Liver (tissue), 9 donors: Measurements from ENCODE around the gene RAD1. TPM values are rescaled to one million over a fixed set of nuclear protein-coding genes. Genes with fewer than 3 reads are reported as not detected.

ENCODE experiments used
- DNase-seq: peaks from one replicate; pipeline ENCODE4 v3.0.0-alpha.2; 2017; ENCODE audit warnings: low spot score
- H3K27ac ChIP-seq, 2 donors: one replicate each; pipeline ENCODE4 v1.7.0; 2013; ENCODE audit warnings: inconsistent platforms in 2 of 2, low read length in 2 of 2, control low read depth in 1 of 2, low read depth in 1 of 2, mild to moderate bottlenecking in 1 of 2
- H3K27me3 ChIP-seq, 4 donors: one replicate each; pipeline versions ENCODE4 v1.6.1 to v1.7.0; 2013; ENCODE audit warnings: low read length in 3 of 4, inconsistent platforms in 1 of 4, mild to moderate bottlenecking in 1 of 4, moderate library complexity in 1 of 4; ENCODE audit not compliant: control insufficient read depth in 4 of 4, insufficient read depth in 4 of 4
- H3K36me3 ChIP-seq, 4 donors: one replicate each; pipeline versions ENCODE4 v1.6.1 to v1.7.0; 2013; ENCODE audit warnings: low read length in 3 of 4, mild to moderate bottlenecking in 3 of 4, low read depth in 1 of 4, moderate library complexity in 1 of 4; ENCODE audit not compliant: control insufficient read depth in 4 of 4, insufficient read depth in 3 of 4
- H3K4me1 ChIP-seq, 4 donors: one replicate each; pipeline versions ENCODE4 v1.6.1 to v1.7.0; 2013; ENCODE audit warnings: low read length in 3 of 4, mild to moderate bottlenecking in 3 of 4, moderate library complexity in 1 of 4; ENCODE audit not compliant: control insufficient read depth in 4 of 4, insufficient read depth in 4 of 4
- H3K4me3 ChIP-seq, 3 donors: one replicate each; pipeline versions ENCODE4 v1.6.1 to v1.7.0; 2013; ENCODE audit warnings: low read length in 3 of 3, control low read depth in 1 of 3, low read depth in 1 of 3, mild to moderate bottlenecking in 1 of 3
- H3K9ac ChIP-seq, 2 donors: one replicate each; pipeline ENCODE4 v1.7.0; 2013; ENCODE audit warnings: low read length in 2 of 2, mild to moderate bottlenecking in 2 of 2, moderate library complexity in 2 of 2, control low read depth in 1 of 2, low read depth in 1 of 2
- H3K9me3 ChIP-seq, 4 donors: one replicate each; pipeline versions ENCODE4 v1.6.1 to v1.7.0; 2013; ENCODE audit warnings: low read length in 3 of 4; ENCODE audit not compliant: control insufficient read depth in 4 of 4
- CTCF ChIP-seq: fragments of 150-350 bp; IDR thresholded peaks from 2 replicates; pipeline ENCODE4 v1.5.1; 2017; ENCODE audit warnings: improper control_type of control experiment, low read depth, low read length; ENCODE audit not compliant: missing input control
- FOXA1 ChIP-seq: IDR thresholded peaks from 2 replicates; pipeline ENCODE4 v1.6.1; 2016; ENCODE audit warnings: antibody characterized with exemption
- FOXA2 ChIP-seq: IDR thresholded peaks from 2 replicates; pipeline ENCODE4 v1.6.1; 2016; ENCODE audit warnings: antibody characterized with exemption
- GABPA ChIP-seq, 2 donors: IDR thresholded peaks in 1 of 2; conservative IDR thresholded peaks in 1 of 2; 2 replicates each; pipeline ENCODE4 v1.6.1; 2016; ENCODE audit warnings: antibody characterized with exemption in 2 of 2, mild to moderate bottlenecking in 1 of 2, moderate library complexity in 1 of 2
- HNF4A ChIP-seq, 2 donors: conservative IDR thresholded peaks; 2 replicates each; pipeline ENCODE4 v1.6.1; 2016; ENCODE audit warnings: antibody characterized with exemption in 2 of 2, mild to moderate bottlenecking in 2 of 2
- JUND ChIP-seq, 2 donors: IDR thresholded peaks; 2 replicates each; pipeline ENCODE4 v1.6.1; 2016; ENCODE audit warnings: antibody characterized with exemption in 2 of 2
- NR2F2 ChIP-seq: IDR thresholded peaks from 2 replicates; pipeline ENCODE4 v1.6.1; 2016; ENCODE audit warnings: antibody characterized with exemption
- RAD21 ChIP-seq, 2 donors: IDR thresholded peaks; 2 replicates each; pipeline ENCODE4 v1.6.1; 2016; ENCODE audit warnings: antibody characterized with exemption in 2 of 2, mild to moderate bottlenecking in 2 of 2
- RXRA ChIP-seq, 2 donors: IDR thresholded peaks; 2 replicates each; pipeline ENCODE4 v1.6.1; 2017 to 2018; ENCODE audit warnings: antibody characterized with exemption in 2 of 2, mild to moderate bottlenecking in 1 of 2
- SP1 ChIP-seq: IDR thresholded peaks from 2 replicates; pipeline ENCODE4 v1.6.1; 2018; ENCODE audit warnings: antibody characterized with exemption, mild to moderate bottlenecking
- TAF1 ChIP-seq: conservative IDR thresholded peaks from 2 replicates; pipeline ENCODE4 v1.6.1; 2016; ENCODE audit warnings: antibody characterized with exemption, mild to moderate bottlenecking
- YY1 ChIP-seq: IDR thresholded peaks from 2 replicates; pipeline ENCODE4 v1.6.1; 2016; ENCODE audit warnings: antibody characterized with exemption, mild to moderate bottlenecking
- WGBS: extraction: QIAGEN DNeasy Blood & Tissue Kit; methylation state at CpG from one replicate; pipeline ENCODE4 v1.1.7; 2013; 5-methylcytosine and 5-hydroxymethylcytosine counted together
- polyA plus RNA-seq, 2 donors: library from polyadenylated mRNA; stranded (reverse) in 1 of 2; unstranded in 1 of 2; fragments of 200-250 nt in 1 of 2; fragments of >200 nt in 1 of 2; fragmentation: Nextera tagmentation in 1 of 2; extraction: Ambion mirVana in 1 of 2; gene quantifications; one replicate each; pipeline versions ENCODE4 v1.2.1 to v1.2.3, GENCODE V29; 2013 to 2015
- total RNA-seq, 2 donors: library from RNA; depleted of rRNA; stranded (reverse); fragments of >200 nt; gene quantifications; one replicate each; pipeline ENCODE4 v1.2.3, GENCODE V29; 2014
- TF ChIP-seq, protein P1 (sequence below): IDR thresholded peaks from 2 replicates; pipeline ENCODE4 v1.6.1; 2016; ENCODE audit warnings: antibody characterized with exemption
- TF ChIP-seq, protein P2 (sequence below): IDR thresholded peaks from 2 replicates; pipeline ENCODE4 v1.6.1; 2016; ENCODE audit warnings: antibody characterized with exemption
- TF ChIP-seq, protein P3 (sequence below): IDR thresholded peaks from 2 replicates; pipeline ENCODE4 v1.6.1; 2016; ENCODE audit warnings: antibody characterized with exemption
- donor health status: healthy.
- donor health status: healthy.
- donor health status: healthy.
- donor health status: healthy.
- donor health status: healthy.

Gene RAD1
- total and polyA plus RNA-seq, 4 donors = 7.2 to 17.5 (median 9.2) TPM

DNA sequence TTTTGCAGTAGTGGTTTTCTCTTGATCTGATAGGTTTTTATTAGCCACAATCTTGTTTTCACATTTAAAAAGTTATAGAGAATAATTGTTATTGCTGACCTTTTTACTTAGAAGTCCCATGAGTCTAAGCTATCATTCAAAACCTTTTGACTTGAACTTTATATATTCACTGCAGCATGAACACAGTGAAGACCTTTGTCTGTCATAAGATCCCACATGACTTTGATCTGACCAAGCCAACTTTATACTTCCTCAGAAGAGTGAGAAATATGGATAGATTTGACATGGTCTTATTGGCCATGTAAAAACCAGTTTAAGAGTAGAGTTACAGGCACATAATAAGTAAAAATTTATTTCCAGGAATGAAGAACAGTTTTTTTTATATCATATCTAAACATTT lies 34.1 kb downstream of the RAD1 start (continued):
- TF ChIP-seq CTCF (no peak), TAF1 (no peak), SP1 (no peak), FOXA2 (no peak)

DNA sequence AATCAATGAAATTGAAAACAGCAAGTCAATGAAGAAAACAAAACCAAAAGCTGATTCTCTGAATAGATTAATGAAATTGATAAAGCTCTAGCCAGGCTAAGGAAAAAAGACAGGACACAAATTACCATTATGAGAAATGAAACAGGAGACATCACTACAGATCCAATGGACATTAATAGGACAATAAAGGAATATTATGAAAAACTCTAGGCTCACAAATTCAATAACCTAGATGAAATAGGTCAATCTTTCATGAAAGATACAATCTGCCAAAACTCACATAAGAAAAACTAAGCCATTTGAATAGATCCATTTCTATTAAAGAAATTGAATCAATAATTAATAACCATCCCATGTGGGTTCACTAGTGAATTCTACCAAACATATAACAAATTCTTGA lies 39.0 kb downstream of the RAD1 start:
- TF ChIP-seq JUND (IDR thresholded peaks at IDR 0.05) (no peak), RAD21 (IDR thresholded peaks at IDR 0.05) (no peak), GABPA (IDR thresholded peaks at IDR 0.05 in 1 of 2, conservative IDR thresholded peaks at IDR 0.05 in 1 of 2) (no peak), NR2F2 (no peak), YY1 (no peak)
- H3K36me3 ChIP-seq = no peaks in the 10 kb centered on the region
- H3K4me1 ChIP-seq = no peaks in the 10 kb centered on the region
- no peaks in the 10 kb centered on the region for H3K27me3 ChIP-seq
- H3K9me3 ChIP-seq = no peaks in the 10 kb centered on the region
- no peak for DNase-seq
- no peak overlapping the region for H3K27ac ChIP-seq
- H3K4me3 ChIP-seq = no peak overlapping the region
- H3K9ac ChIP-seq = no peak overlapping the region

- H3K4me3 ChIP-seq = no peak overlapping the region
- H3K9ac ChIP-seq = no peak overlapping the region
- peaks cover 0 to 5% (median 0%) of the 10 kb centered on the region in 4 donors for H3K4me1 ChIP-seq
- WGBS = 97% methylated on average over 2 of the region's 2 CpGs
- H3K9me3 ChIP-seq = no peaks in the 10 kb centered on the region
- DNase-seq = no peak
- no peaks in the 10 kb centered on the region for H3K27me3 ChIP-seq
- no peak for TF ChIP-seq SP1
- TF ChIP-seq, protein P1, sequence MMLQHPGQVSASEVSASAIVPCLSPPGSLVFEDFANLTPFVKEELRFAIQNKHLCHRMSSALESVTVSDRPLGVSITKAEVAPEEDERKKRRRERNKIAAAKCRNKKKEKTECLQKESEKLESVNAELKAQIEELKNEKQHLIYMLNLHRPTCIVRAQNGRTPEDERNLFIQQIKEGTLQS = no peak
- TF ChIP-seq RAD21 (IDR thresholded peaks at IDR 0.05) = no peak
- TF ChIP-seq, protein P2, sequence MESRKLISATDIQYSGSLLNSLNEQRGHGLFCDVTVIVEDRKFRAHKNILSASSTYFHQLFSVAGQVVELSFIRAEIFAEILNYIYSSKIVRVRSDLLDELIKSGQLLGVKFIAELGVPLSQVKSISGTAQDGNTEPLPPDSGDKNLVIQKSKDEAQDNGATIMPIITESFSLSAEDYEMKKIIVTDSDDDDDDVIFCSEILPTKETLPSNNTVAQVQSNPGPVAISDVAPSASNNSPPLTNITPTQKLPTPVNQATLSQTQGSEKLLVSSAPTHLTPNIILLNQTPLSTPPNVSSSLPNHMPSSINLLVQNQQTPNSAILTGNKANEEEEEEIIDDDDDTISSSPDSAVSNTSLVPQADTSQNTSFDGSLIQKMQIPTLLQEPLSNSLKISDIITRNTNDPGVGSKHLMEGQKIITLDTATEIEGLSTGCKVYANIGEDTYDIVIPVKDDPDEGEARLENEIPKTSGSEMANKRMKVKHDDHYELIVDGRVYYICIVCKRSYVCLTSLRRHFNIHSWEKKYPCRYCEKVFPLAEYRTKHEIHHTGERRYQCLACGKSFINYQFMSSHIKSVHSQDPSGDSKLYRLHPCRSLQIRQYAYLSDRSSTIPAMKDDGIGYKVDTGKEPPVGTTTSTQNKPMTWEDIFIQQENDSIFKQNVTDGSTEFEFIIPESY = no peak
- TF ChIP-seq FOXA1 = no peak
- TF ChIP-seq HNF4A (conservative IDR thresholded peaks at IDR 0.05) = no peak
- TF ChIP-seq NR2F2 = no peak
- TF ChIP-seq JUND (IDR thresholded peaks at IDR 0.05) = no peak
- no peak for TF ChIP-seq RXRA (IDR thresholded peaks at IDR 0.05)
- TF ChIP-seq, protein P3, sequence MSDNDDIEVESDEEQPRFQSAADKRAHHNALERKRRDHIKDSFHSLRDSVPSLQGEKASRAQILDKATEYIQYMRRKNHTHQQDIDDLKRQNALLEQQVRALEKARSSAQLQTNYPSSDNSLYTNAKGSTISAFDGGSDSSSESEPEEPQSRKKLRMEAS = no peak
- TF ChIP-seq GABPA (IDR thresholded peaks at IDR 0.05 in 1 of 2, conservative IDR thresholded peaks at IDR 0.05 in 1 of 2) = no peak
- H3K27ac ChIP-seq = no peak overlapping the region
- H3K36me3 ChIP-seq = no peaks in the 10 kb centered on the region
These were observed 44.9 kb downstream of the RAD1 start for GRCh38 chr5:34870382-34870781.
